Right atrium auricular region (tissue), 2 donors: ENCODE data around the gene SAA2. TPM values are rescaled to one million over a fixed set of nuclear protein-coding genes. Genes with fewer than 3 reads are reported as not detected.
"Not testable (repeated sequence)": the region's sequence is repeated elsewhere in the genome, so short reads cannot be mapped to it uniquely, and the experiment has no call there.

Experiments used
- DNase-seq: peaks from one replicate; pipeline ENCODE4 v3.0.0-alpha.2; 2019; ENCODE audit warnings: low spot score
- H3K27ac ChIP-seq, 2 donors: fragments of 200-600 bp; sonication (generic); 1 replicate in 1 of 2; 2 replicates in 1 of 2; pipeline ENCODE4 v1.5.1; 2016 to 2019
- H3K27me3 ChIP-seq, 2 donors: fragments of 200-600 bp; sonication (generic); one replicate each; pipeline versions ENCODE4 v1.5.1 to v1.6.0; 2017 to 2019
- H3K36me3 ChIP-seq: fragments of 200-600 bp; sonication (generic); one replicate; pipeline ENCODE4 v1.5.1; 2016
- H3K4me1 ChIP-seq, 2 donors: fragments of 200-600 bp; sonication (generic); one replicate each; pipeline versions ENCODE4 v1.5.1 to v1.6.0; 2017 to 2019
- H3K4me3 ChIP-seq, 2 donors: fragments of 200-600 bp; sonication (generic); 1 replicate in 1 of 2; 2 replicates in 1 of 2; pipeline ENCODE4 v1.5.1; 2017 to 2019; ENCODE audit warnings: mild to moderate bottlenecking in 1 of 2, moderate library complexity in 1 of 2
- H3K9me3 ChIP-seq, 2 donors: fragments of 200-600 bp; sonication (generic); one replicate each; pipeline ENCODE4 v1.5.1; 2019
- total RNA-seq, 2 donors: library from RNA; depleted of rRNA; stranded (reverse); fragments of >200 nt; gene quantifications; one replicate each; pipeline ENCODE4 v1.1.0, GENCODE V29; 2016
- TF ChIP-seq, protein P1 (sequence below), 2 donors: fragments of 200-600 bp; sonication (generic); IDR thresholded peaks; one replicate each; pipeline ENCODE4 v1.5.1; 2019; ENCODE audit warnings: antibody characterized with exemption in 2 of 2

Gene SAA2
- total RNA-seq, 2 donors from 2014 or later = 1.4 TPM; not detected in 1

DNA sequence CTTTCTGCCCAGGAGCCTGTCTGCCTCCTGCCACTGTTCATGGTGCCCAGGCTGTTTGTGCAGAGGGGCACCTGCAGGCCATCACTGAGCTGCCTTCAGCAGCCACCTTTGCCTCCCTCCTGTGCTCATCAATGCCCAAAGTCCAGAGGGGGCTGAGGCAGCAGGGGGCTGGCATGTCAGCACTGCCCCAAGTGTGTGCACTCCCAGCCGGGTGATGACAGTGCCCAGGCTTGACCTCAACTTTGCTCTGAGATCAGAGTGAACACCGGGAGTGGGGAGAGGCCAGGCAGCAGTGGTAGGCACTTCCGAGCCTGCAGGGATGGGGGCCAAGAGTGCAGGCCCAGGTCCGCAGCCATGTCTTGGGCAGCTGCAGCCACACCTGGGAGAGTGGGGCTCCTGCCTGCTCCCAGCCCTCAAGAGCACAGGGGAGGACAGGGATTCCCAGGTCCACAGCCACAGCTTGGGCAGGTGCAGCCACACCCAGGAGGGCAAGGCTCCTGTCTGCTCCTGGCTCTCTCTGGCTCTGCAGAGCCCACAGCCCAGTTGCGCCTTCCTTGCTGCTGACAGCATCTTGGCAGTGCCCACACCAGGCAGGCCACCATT is 27.1 kb downstream of the SAA2 start:
- Histone ChIP-seq H3K4me3 (no peak overlapping the region), H3K27ac (no peak overlapping the region), H3K36me3 (no peaks in the 10 kb centered on the region), H3K4me1 (no peaks in the 10 kb centered on the region), H3K9me3 (no peaks in the 10 kb centered on the region), H3K27me3 (no peaks in the 10 kb centered on the region)
- TF ChIP-seq, protein P1, sequence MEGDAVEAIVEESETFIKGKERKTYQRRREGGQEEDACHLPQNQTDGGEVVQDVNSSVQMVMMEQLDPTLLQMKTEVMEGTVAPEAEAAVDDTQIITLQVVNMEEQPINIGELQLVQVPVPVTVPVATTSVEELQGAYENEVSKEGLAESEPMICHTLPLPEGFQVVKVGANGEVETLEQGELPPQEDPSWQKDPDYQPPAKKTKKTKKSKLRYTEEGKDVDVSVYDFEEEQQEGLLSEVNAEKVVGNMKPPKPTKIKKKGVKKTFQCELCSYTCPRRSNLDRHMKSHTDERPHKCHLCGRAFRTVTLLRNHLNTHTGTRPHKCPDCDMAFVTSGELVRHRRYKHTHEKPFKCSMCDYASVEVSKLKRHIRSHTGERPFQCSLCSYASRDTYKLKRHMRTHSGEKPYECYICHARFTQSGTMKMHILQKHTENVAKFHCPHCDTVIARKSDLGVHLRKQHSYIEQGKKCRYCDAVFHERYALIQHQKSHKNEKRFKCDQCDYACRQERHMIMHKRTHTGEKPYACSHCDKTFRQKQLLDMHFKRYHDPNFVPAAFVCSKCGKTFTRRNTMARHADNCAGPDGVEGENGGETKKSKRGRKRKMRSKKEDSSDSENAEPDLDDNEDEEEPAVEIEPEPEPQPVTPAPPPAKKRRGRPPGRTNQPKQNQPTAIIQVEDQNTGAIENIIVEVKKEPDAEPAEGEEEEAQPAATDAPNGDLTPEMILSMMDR (IDR thresholded peaks at IDR 0.05) = no peak
- DNase-seq = no peak

DNA sequence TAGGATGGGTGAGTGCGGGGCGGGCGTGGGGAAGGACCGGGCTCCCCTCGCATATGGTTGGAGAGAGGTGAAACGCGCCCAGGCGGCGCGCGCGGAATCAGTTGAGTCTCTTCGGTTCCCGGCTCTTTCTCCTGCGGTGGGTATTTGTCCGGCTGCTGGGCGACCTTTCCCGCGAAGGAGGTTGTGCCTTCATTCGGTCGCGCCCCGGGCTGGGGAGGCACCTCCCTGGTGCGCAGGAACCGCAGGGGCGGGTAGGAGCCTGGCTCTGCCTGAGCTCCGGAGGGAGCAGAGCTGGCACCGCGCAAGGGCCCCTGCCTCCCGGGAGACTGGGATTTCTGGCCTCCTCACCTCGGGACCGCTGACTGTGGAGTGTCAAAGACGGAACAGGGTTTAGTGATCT is 39.4 kb downstream of the SAA2 start:
- no peaks in the 10 kb centered on the region for H3K27me3 ChIP-seq
- no peak overlapping the region for H3K27ac ChIP-seq

DNA sequence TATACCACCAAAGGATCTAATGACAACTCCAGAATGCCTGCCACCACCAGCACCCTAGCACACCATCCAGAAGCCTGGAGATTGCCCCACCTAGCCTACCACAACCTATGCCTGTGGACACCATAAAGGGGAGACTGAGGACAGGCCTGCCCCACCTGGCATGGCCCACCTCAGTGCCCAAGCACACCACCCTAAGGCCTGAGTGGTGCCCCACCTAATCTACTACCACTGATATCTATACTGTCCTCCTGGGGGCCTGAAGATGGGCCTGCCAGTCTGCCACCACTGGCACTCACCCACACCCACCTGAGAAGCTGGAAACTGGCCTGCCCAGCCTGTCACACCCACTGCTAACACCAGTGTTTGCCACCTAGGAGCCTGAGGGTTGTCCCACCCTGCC is 43.7 kb downstream of the SAA2 start:
- Histone ChIP-seq H3K27ac (no peak overlapping the region), H3K27me3 (no peaks in the 10 kb centered on the region), H3K9me3 (no peaks in the 10 kb centered on the region), H3K4me1 (no peaks in the 10 kb centered on the region), H3K4me3 (no peak overlapping the region), H3K36me3 (no peaks in the 10 kb centered on the region)
- TF ChIP-seq, protein P1 (IDR thresholded peaks at IDR 0.05) = no peak
- DNase-seq = no peak

More for the DNA sequence above, 39.4 kb downstream of the SAA2 start:
- no peaks in the 10 kb centered on the region for H3K4me1 ChIP-seq
- TF ChIP-seq, protein P1 (IDR thresholded peaks at IDR 0.05) = no peak
- H3K36me3 ChIP-seq = no peaks in the 10 kb centered on the region
- no peak overlapping the region for H3K4me3 ChIP-seq
- H3K9me3 ChIP-seq = no peaks in the 10 kb centered on the region
- no peak for DNase-seq

DNA sequence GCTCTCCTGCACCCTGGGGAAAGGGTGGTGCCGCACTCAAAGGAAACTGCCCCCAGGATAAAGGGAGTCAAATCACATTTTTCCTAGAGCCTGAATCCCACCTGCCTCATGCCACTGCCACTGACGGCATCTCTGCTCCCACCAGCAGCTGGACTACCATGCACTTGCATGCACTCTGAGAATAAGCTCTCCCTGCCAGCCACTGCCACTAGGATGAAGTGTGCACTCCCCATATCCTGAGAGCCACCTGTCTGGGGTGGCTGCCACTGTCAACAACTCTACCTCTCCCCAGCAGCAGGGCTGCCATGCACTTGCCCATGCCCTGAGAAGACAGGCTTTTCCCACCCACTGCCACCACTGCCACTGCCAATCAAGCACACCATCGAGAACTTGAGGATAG is 44.2 kb downstream of the SAA2 start:
- H3K27ac ChIP-seq = no peak overlapping the region
- H3K36me3 ChIP-seq = no peaks in the 10 kb centered on the region
- TF ChIP-seq, protein P1 (IDR thresholded peaks at IDR 0.05) = no peak
- H3K27me3 ChIP-seq = no peaks in the 10 kb centered on the region
- H3K9me3 ChIP-seq = no peaks in the 10 kb centered on the region
- H3K4me3 ChIP-seq = no peak overlapping the region
- no peak for DNase-seq
- no peaks in the 10 kb centered on the region for H3K4me1 ChIP-seq

DNA sequence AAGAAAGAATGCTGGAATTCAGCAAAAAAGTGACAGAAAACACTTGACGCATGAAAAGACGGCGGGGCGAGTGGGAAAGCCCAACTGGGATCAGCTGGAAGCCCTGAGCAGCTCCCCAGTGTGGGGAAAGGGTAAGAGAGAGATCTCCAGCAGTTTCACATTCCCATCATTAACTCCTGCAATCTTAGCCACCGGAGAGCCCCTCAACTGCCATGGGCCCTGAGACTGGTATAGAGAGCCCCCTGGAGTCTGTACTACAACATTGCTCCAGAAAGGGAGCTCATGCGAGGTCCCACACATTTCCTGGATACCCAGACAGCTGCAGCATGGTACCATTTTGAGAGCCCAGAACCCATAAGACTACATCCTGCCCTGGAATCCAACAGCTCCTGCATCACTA is 44.7 kb downstream of the SAA2 start:
- Histone ChIP-seq H3K9me3 (no peaks in the 10 kb centered on the region), H3K36me3 (no peaks in the 10 kb centered on the region), H3K4me1 (no peaks in the 10 kb centered on the region), H3K27me3 (no peaks in the 10 kb centered on the region), H3K27ac (no peak overlapping the region), H3K4me3 (no peak overlapping the region)
- no peak for DNase-seq
- TF ChIP-seq, protein P1 (IDR thresholded peaks at IDR 0.05) = no peak

DNA sequence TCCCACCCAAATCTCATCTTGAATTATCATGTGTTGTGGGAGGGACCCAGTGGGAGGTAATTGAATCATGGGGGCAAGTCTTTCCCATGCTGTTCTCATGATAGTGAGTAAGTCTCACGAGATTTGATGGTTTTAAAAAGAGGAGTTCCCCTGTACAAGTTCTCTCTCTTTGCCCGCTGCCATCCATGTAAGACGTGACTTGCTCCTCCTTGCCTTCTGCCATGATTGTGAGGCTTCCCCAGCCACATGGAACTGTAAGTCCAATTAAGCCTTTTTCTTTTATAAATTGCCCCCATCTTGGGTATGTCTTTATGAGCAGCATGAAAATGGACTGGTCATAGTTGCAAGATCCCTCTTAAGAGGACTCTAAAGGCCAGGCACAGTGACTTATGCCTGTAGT is 50.7 kb downstream of the SAA2 start:
- H3K27ac ChIP-seq, H3K27me3 ChIP-seq, H3K4me1 ChIP-seq, H3K9me3 ChIP-seq, H3K4me3 ChIP-seq, H3K36me3 ChIP-seq, DNase-seq: not testable (repeated sequence)
